Natural killer cell (primary cell): ENCODE measurements around the gene REEP1. TPM values are rescaled to one million over a fixed set of nuclear protein-coding genes. Genes with fewer than 3 reads are reported as not detected.

Source experiments
- ATAC-seq, 3 donors: fragments of 150-1000 bp in 2 of 3; fragments of 200-7000 bp in 1 of 3; cut with Tn5 transposase; 1 replicate in 1 of 3; 2 replicates in 2 of 3; pipeline ENCODE4 v1.10.0; 2021; ENCODE audit warnings: mild to moderate bottlenecking in 2 of 3, moderate library complexity in 2 of 3
- DNase-seq, 2 donors: peaks; one replicate each; pipeline versions ENCODE4 v3.0.0 to v3.0.0-alpha.2; 2013 to 2021; ENCODE audit warnings: mixed read lengths in 1 of 2
- H3K27ac ChIP-seq: one replicate; pipeline ENCODE4 v1.5.1; 2013; ENCODE audit warnings: mild to moderate bottlenecking, low read length
- H3K27me3 ChIP-seq: one replicate; pipeline ENCODE4 v1.6.1; 2013; ENCODE audit warnings: low read length; ENCODE audit not compliant: control insufficient read depth, insufficient read depth
- H3K36me3 ChIP-seq: one replicate; pipeline ENCODE4 v1.6.1; 2013; ENCODE audit warnings: low read length; ENCODE audit not compliant: control insufficient read depth, insufficient read depth
- H3K4me1 ChIP-seq: one replicate; pipeline ENCODE4 v1.6.1; 2013; ENCODE audit warnings: low read length; ENCODE audit not compliant: control insufficient read depth, insufficient read depth
- H3K4me3 ChIP-seq: one replicate; pipeline ENCODE4 v1.5.1; 2013; ENCODE audit warnings: low read length
- H3K9me3 ChIP-seq: one replicate; pipeline ENCODE4 v1.6.1; 2013; ENCODE audit warnings: low read length; ENCODE audit not compliant: control insufficient read depth, insufficient read depth
- H3K27ac Mint-ChIP-seq, 2 donors: one replicate each; pipeline ENCODE4 v1.8.0; 2022; ENCODE audit warnings: mild to moderate bottlenecking in 2 of 2, mixed read lengths in 2 of 2, moderate library complexity in 1 of 2
- H3K27me3 Mint-ChIP-seq, 2 donors: one replicate each; pipeline ENCODE4 v1.8.0; 2022; ENCODE audit warnings: low read depth in 2 of 2, mixed read lengths in 2 of 2
- H3K36me3 Mint-ChIP-seq: one replicate; pipeline ENCODE4 v1.8.0; 2022; ENCODE audit warnings: mixed read lengths
- H3K4me1 Mint-ChIP-seq, 2 donors: one replicate each; pipeline ENCODE4 v1.8.0; 2022; ENCODE audit warnings: mixed read lengths in 2 of 2
- H3K4me3 Mint-ChIP-seq: one replicate; pipeline ENCODE4 v1.8.0; 2022; ENCODE audit warnings: mild to moderate bottlenecking, moderate library complexity, mixed read lengths
- H3K9me3 Mint-ChIP-seq, 2 donors: one replicate each; pipeline ENCODE4 v1.8.0; 2022; ENCODE audit warnings: mixed read lengths in 2 of 2
- WGBS: methylation state at CpG from one replicate; pipeline ENCODE4 v1.1.7; 2013; ENCODE audit warnings: missing lambda C conversion rate; ENCODE audit not compliant: insufficient coverage; 5-methylcytosine and 5-hydroxymethylcytosine counted together
- intact Hi-C: fragments of 100-400 bp; cut with micrococcal nuclease; formaldehyde crosslinking; loops from one replicate; pipeline ENCODE4 v1.14.2; 2022
- total RNA-seq, 4 donors: library from RNA; stranded (reverse); fragments of 120-200 nt in 1 of 4; gene quantifications; one replicate each; pipeline versions ENCODE4 v1.2.3 to v1.2.4, GENCODE V29; 2013 to 2022
- TF ChIP-seq, protein P1 (sequence below): fragments of 200-600 bp; IDR thresholded peaks from one replicate; pipeline ENCODE4 v1.8.0; 2022; ENCODE audit warnings: antibody characterized with exemption

REEP1 gene
- total RNA-seq, 3 donors from 2014 or later (not counting 1 experiment from before 2014, with no cell fraction given) = 0.10 TPM; not detected in 2

DNA sequence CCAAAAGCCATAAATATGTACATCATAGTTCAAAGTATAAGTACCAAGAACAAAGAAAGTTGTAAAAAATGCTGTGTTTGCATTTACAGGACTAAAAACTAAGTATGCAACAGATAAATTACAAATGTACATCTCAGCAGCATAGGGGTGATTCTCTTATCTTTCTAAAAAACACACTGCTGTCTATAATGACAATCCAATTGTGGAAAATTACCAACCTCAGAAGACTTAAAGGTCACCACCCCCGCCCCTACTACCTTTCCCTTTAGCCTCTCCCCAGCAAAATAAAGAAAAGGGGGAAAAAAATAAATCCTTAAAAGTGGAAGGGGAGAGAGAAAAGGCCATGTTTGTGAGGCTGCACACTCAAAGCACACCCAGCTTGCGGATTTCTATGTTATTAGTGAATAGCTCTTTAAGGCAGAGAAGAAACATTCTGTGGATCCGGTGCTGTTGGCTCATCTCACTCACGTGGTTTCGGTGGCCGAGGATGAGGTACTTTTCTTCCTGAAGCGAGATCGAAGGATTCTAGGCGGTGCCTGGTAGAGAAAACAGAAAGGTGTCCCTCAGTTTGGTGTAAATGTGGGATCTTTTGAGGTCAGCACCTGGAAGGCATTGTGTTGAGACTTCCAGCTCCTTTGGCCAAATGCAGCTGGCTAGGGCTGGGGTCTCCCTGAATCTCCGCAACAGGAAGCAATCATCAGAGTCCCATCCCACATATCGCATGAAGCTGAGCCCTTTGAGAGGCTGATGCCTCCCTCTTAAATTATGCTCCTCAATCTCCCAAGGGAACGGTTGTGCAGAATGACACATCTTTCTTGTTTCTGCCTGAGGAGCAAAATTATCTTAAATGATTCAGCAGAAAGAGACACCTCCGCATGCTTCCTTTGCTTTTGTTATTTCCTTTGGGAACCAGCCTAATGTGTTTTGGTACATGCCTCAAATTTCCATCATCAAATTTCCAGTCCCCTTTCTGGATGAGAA, 120.6 kb downstream of the REEP1 start:
- 84% methylated on average over 12 of the region's 13 CpGs for WGBS
- no peaks in the 10 kb centered on the region for H3K27me3 Mint-ChIP-seq
- peaks cover 16% of the 10 kb centered on the region for H3K36me3 Mint-ChIP-seq
- H3K4me3 Mint-ChIP-seq = no peak overlapping the region
- TF ChIP-seq, protein P1, sequence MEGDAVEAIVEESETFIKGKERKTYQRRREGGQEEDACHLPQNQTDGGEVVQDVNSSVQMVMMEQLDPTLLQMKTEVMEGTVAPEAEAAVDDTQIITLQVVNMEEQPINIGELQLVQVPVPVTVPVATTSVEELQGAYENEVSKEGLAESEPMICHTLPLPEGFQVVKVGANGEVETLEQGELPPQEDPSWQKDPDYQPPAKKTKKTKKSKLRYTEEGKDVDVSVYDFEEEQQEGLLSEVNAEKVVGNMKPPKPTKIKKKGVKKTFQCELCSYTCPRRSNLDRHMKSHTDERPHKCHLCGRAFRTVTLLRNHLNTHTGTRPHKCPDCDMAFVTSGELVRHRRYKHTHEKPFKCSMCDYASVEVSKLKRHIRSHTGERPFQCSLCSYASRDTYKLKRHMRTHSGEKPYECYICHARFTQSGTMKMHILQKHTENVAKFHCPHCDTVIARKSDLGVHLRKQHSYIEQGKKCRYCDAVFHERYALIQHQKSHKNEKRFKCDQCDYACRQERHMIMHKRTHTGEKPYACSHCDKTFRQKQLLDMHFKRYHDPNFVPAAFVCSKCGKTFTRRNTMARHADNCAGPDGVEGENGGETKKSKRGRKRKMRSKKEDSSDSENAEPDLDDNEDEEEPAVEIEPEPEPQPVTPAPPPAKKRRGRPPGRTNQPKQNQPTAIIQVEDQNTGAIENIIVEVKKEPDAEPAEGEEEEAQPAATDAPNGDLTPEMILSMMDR = no peak
- no peak overlapping the region for H3K4me3 ChIP-seq
- H3K4me1 ChIP-seq = no peaks in the 10 kb centered on the region
- ATAC-seq (no peak), DNase-seq (no peak)
- peak overlapping the region in 1 of 2 donors; percentile 24 for H3K27ac Mint-ChIP-seq
- no peaks in the 10 kb centered on the region for H3K9me3 ChIP-seq
- intact Hi-C loops = no loop called here
- H3K36me3 ChIP-seq = peaks cover 23% of the 10 kb centered on the region
- H3K27ac ChIP-seq = no peak overlapping the region
- no peaks in the 10 kb centered on the region for H3K9me3 Mint-ChIP-seq
- H3K27me3 ChIP-seq = no peaks in the 10 kb centered on the region
- H3K4me1 Mint-ChIP-seq = peaks cover 0 to 3% of the 10 kb centered on the region in 2 donors

DNA sequence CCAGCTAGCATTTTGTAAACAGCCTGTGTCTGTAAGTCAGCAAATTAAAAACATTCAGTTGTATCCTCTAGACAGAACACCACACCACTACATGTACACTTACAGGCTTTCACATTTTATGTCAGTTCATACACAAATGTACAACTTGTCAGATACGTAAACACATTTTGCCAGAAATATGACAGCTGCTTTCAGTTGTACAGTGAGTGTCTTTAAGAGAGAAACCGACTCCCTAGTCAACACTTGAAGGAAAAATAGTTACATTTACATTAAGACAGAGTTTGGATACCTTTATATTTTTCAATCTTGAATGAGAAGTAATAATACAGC, 123.0 kb downstream of the REEP1 start:
- H3K9me3 Mint-ChIP-seq = no peaks in the 10 kb centered on the region
- intact Hi-C loops = no loop called here
- Histone ChIP-seq H3K36me3 (peaks cover 43% of the 10 kb centered on the region), H3K27me3 (no peaks in the 10 kb centered on the region), H3K27ac (no peak overlapping the region), H3K4me1 (no peaks in the 10 kb centered on the region), H3K9me3 (no peaks in the 10 kb centered on the region), H3K4me3 (no peak overlapping the region)
- TF ChIP-seq, protein P1 = no peak
- ATAC-seq = no peak
- DNase-seq = no peak
- H3K27ac Mint-ChIP-seq = no peak overlapping the region
- peaks cover 0 to 3% of the 10 kb centered on the region in 2 donors for H3K4me1 Mint-ChIP-seq
- H3K27me3 Mint-ChIP-seq = no peaks in the 10 kb centered on the region
- no peak overlapping the region for H3K4me3 Mint-ChIP-seq
- H3K36me3 Mint-ChIP-seq = peaks cover 31% of the 10 kb centered on the region
- 100% methylated on average over 1 of the region's 2 CpGs for WGBS

DNA sequence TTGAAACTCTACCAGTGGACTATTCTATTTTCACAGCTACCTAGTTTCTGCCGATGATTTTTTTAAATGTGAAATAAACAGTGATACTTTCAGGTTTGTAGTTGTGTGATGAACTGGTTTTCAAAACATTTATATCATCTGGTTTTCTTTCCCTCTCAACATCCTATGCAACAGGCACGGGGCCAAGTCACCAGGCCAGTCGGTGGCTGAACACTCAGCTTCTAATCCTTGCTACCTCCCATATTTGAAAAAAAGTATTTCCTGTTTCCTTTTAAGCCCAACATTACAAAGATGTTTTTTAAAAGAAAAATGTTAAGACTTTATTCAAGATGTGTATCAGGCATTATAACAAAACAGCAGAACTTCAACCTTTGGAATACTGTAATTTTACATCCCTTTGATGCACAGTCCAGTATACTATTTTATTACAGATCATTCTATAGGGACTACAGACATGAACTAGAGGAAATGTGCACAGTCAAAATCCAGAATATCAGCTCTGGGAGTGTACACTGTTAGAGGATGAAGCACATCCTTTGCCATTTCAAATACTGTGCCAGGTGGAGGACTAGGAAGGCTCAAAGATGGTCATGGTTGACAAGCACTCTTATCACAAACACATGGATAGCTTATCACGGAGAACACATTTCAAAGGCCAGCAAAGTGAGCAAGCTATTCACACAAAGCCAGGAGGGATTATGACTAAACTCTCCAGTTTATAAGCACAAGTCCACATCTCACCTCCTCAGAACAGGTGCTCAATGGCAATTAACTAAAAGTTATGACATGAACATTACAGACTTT, 123.5 kb downstream of the REEP1 start:
- no peak overlapping the region for H3K4me3 ChIP-seq
- H3K27me3 ChIP-seq = no peaks in the 10 kb centered on the region
- peaks cover 0 to 3% of the 10 kb centered on the region in 2 donors for H3K4me1 Mint-ChIP-seq
- no peak overlapping the region for H3K27ac ChIP-seq
- no peaks in the 10 kb centered on the region for H3K27me3 Mint-ChIP-seq
- H3K4me3 Mint-ChIP-seq = no peak overlapping the region
- intact Hi-C loops = no loop called here
- 60% methylated on average over 3 of the region's 4 CpGs for WGBS
- no peaks in the 10 kb centered on the region for H3K9me3 Mint-ChIP-seq
- no peaks in the 10 kb centered on the region for H3K9me3 ChIP-seq
- DNase-seq (no peak), ATAC-seq (no peak)
- peak overlapping the region in 1 of 2 donors; percentile 54 for H3K27ac Mint-ChIP-seq
- peaks cover 33% of the 10 kb centered on the region for H3K36me3 Mint-ChIP-seq
- no peaks in the 10 kb centered on the region for H3K4me1 ChIP-seq
- peaks cover 49% of the 10 kb centered on the region for H3K36me3 ChIP-seq
- TF ChIP-seq, protein P1 = no peak
